Peyer's patch (tissue), 4 donors: ENCODE results near the gene RASSF8.

Experiments
- CTCF ChIP-seq, 6 experiments: fragments of 450-650 bp in 4 of 6; fragments of 200-600 bp in 2 of 6; sonication (generic) in 1 of 6; IDR thresholded peaks; one replicate each; pipeline ENCODE4 v1.5.1; 2017 to 2019; ENCODE audit warnings: antibody characterized with exemption in 6 of 6, mild to moderate bottlenecking in 3 of 6, moderate library complexity in 1 of 6
- POLR2A ChIP-seq, 2 donors: fragments of 450-650 bp; IDR thresholded peaks; one replicate each; pipeline ENCODE4 v1.5.1; 2017; ENCODE audit warnings: antibody characterized with exemption in 2 of 2, mild to moderate bottlenecking in 2 of 2, moderate library complexity in 2 of 2

GRCh38 chr12:25958428-25959070 lies at the start of gene RASSF8:
- TF ChIP-seq CTCF (IDR thresholded peaks at IDR 0.05) (no peak), POLR2A (IDR thresholded peaks at IDR 0.05) (no peak)
